SK-N-SH (cell line): Measurements from ENCODE around the gene ZBTB37. TPM values are rescaled to one million over a fixed set of nuclear protein-coding genes. Genes with fewer than 3 reads are reported as not detected.

Source experiments
- CTCF ChIA-PET: fragments of 300-600, 350-600 bp; formaldehyde crosslinking; extraction: SDS; loops from one replicate; lab custom pipeline; 2021; lab: Yijun Ruan, JAX
- POLR2A ChIA-PET: fragments of 350-600 bp; sonication (Branson Sonifier 250); formaldehyde crosslinking; extraction: SDS; loops from one replicate; lab custom pipeline; 2020; ENCODE audit warnings: antibody characterized with exemption, inconsistent platforms; lab: Yijun Ruan, JAX
- DNase-seq: peaks from one replicate; pipeline ENCODE4 v3.0.0; 2012
- H2AFZ ChIP-seq: fragments of 200-600 bp; sonication (generic); 2 replicates; pipeline ENCODE4 v1.8.1; 2016; ENCODE audit warnings: antibody characterized with exemption, mild to moderate bottlenecking, low read depth
- H3F3A ChIP-seq: fragments of 200-600 bp; sonication (generic); replicated peaks from 2 replicates; pipeline ENCODE3; 2016; ENCODE audit warnings: antibody characterized with exemption, mild to moderate bottlenecking; ENCODE audit not compliant: insufficient read depth
- H3K27ac ChIP-seq, 2 experiments: fragments of 200-500 bp in 1 of 2; fragments of 200-600 bp in 1 of 2; sonication (Bioruptor generic) in 1 of 2; sonication (generic), shearing (Covaris generic) in 1 of 2; 2 replicates each; pipeline versions ENCODE4 v1.5.1 to v1.6.1; 2014 to 2016; ENCODE audit warnings: low read depth in 2 of 2, inconsistent platforms in 1 of 2, low read length in 1 of 2, mild to moderate bottlenecking in 1 of 2, mixed read lengths in 1 of 2
- H3K27me3 ChIP-seq: fragments of 200-600 bp; sonication (generic), shearing (Covaris generic); 2 replicates; pipeline ENCODE4 v1.6.1; 2016; ENCODE audit warnings: mixed run types; ENCODE audit not compliant: insufficient read depth
- H3K36me3 ChIP-seq, 2 experiments: fragments of 200-500 bp in 1 of 2; fragments of 200-600 bp in 1 of 2; sonication (Bioruptor generic) in 1 of 2; sonication (generic) in 1 of 2; replicated peaks in 1 of 2; 2 replicates each; pipeline versions ENCODE3 to v1.5.1; 2014 to 2016; ENCODE audit warnings: low read length in 1 of 2, mild to moderate bottlenecking in 1 of 2; ENCODE audit not compliant: insufficient read depth in 2 of 2, control insufficient read depth in 1 of 2
- H3K4me1 ChIP-seq, 2 experiments: fragments of 200-500 bp in 1 of 2; fragments of 200-600 bp in 1 of 2; sonication (Bioruptor generic) in 1 of 2; sonication (generic), shearing (Covaris generic) in 1 of 2; 2 replicates each; pipeline versions ENCODE4 v1.5.1 to v1.6.1; 2014 to 2016; ENCODE audit warnings: low read depth in 1 of 2, low read length in 1 of 2, mixed run types in 1 of 2; ENCODE audit not compliant: insufficient read depth in 2 of 2, control insufficient read depth in 1 of 2
- H3K4me2 ChIP-seq: fragments of 200-600 bp; sonication (generic), shearing (Covaris generic); 2 replicates; pipeline ENCODE4 v1.6.1; 2017; ENCODE audit warnings: mixed run types
- H3K4me3 ChIP-seq, 2 experiments: fragments of 200-500 bp in 1 of 2; fragments of 200-600 bp in 1 of 2; sonication (Bioruptor generic) in 1 of 2; sonication (generic), shearing (Covaris generic) in 1 of 2; 2 replicates each; pipeline versions ENCODE4 v1.5.1 to v1.8.1; 2014 to 2016; ENCODE audit warnings: low read depth in 2 of 2, inconsistent platforms in 1 of 2, low read length in 1 of 2, mild to moderate bottlenecking in 1 of 2, mixed read lengths in 1 of 2, moderate library complexity in 1 of 2
- H3K79me2 ChIP-seq: fragments of 200-600 bp; sonication (generic); 2 replicates; pipeline ENCODE4 v1.8.1; 2017; ENCODE audit warnings: mild to moderate bottlenecking; ENCODE audit not compliant: insufficient read depth
- H3K9ac ChIP-seq: fragments of 200-600 bp; sonication (generic); 2 replicates; pipeline ENCODE4 v1.6.1; 2017; ENCODE audit warnings: mixed run types
- H3K9me2 ChIP-seq: fragments of 200-600 bp; sonication (generic); 2 replicates; pipeline ENCODE4 v1.6.1; 2017; ENCODE audit warnings: mixed run types
- H3K9me3 ChIP-seq: fragments of 200-600 bp; sonication (generic); 2 replicates; pipeline ENCODE4 v1.6.1; 2017; ENCODE audit warnings: mixed run types, mild to moderate bottlenecking, moderate library complexity
- H4K20me1 ChIP-seq: fragments of 200-600 bp; sonication (generic); 2 replicates; pipeline ENCODE4 v1.6.1; 2017; ENCODE audit warnings: mild to moderate bottlenecking, mixed run types; ENCODE audit not compliant: insufficient read depth
- CHD2 ChIP-seq: fragments of 150-350 bp; IDR thresholded peaks from 2 replicates; pipeline ENCODE4 v1.6.1; 2018; ENCODE audit warnings: low read length; ENCODE audit not compliant: partially characterized antibody
- GABPA ChIP-seq: IDR thresholded peaks from 2 replicates; pipeline ENCODE4 v1.4.0; 2012; ENCODE audit warnings: low read depth, mild to moderate bottlenecking
- GATA2 ChIP-seq: sonication (generic); formaldehyde crosslinking; IDR thresholded peaks from 2 replicates; pipeline ENCODE4 v1.5.0; 2020; ENCODE audit warnings: mild to moderate bottlenecking, missing genetic modification reagents
- JUND ChIP-seq: IDR thresholded peaks from 2 replicates; pipeline ENCODE4 v1.4.0; 2012
- MEF2A ChIP-seq: IDR thresholded peaks from 2 replicates; pipeline ENCODE4 v1.4.0; 2012; ENCODE audit warnings: low read depth, borderline replicate concordance
- NFIC ChIP-seq: IDR thresholded peaks from 2 replicates; pipeline ENCODE4 v1.4.0; 2012; ENCODE audit warnings: borderline replicate concordance
- NRF1 ChIP-seq: IDR thresholded peaks from 2 replicates; pipeline ENCODE4 v1.6.1; 2012; ENCODE audit warnings: low read depth, mild to moderate bottlenecking, low read length
- RAD21 ChIP-seq: IDR thresholded peaks from 2 replicates; pipeline ENCODE4 v1.6.1; 2012; ENCODE audit warnings: mild to moderate bottlenecking, low read length
- RFX5 ChIP-seq: IDR thresholded peaks from 2 replicates; pipeline ENCODE4 v1.6.1; 2012; ENCODE audit warnings: mild to moderate bottlenecking, improper control_type of control experiment, low read length
- RXRA ChIP-seq: IDR thresholded peaks from 2 replicates; pipeline ENCODE4 v1.4.0; 2012; ENCODE audit warnings: low read depth, mild to moderate bottlenecking, borderline replicate concordance
- SMC3 ChIP-seq: IDR thresholded peaks from 2 replicates; pipeline ENCODE4 v1.6.1; 2012; ENCODE audit warnings: low read depth, low read length, improper control_type of control experiment
- TAF1 ChIP-seq: IDR thresholded peaks from 2 replicates; pipeline ENCODE4 v1.6.1; 2012; ENCODE audit warnings: low read depth, mild to moderate bottlenecking, low read length, moderate library complexity, borderline replicate concordance
- TEAD4 ChIP-seq: IDR thresholded peaks from 2 replicates; pipeline ENCODE4 v1.4.0; 2012; ENCODE audit warnings: mild to moderate bottlenecking, borderline replicate concordance; ENCODE audit not compliant: insufficient read depth
- USF1 ChIP-seq: IDR thresholded peaks from 2 replicates; pipeline ENCODE4 v1.4.0; 2012; ENCODE audit warnings: low read depth, borderline replicate concordance
- USF2 ChIP-seq: fragments of 150-350 bp; IDR thresholded peaks from 2 replicates; pipeline ENCODE4 v1.6.1; 2017; ENCODE audit warnings: antibody characterized with exemption, low read length, low read depth, borderline replicate concordance
- YY1 ChIP-seq: IDR thresholded peaks from 2 replicates; pipeline ENCODE4 v1.4.0; 2012; ENCODE audit warnings: low read depth, mild to moderate bottlenecking
- WGBS: methylation state at CpG from one replicate; pipeline ENCODE4 v1.1.6; 2017; ENCODE audit warnings: low lambda C conversion rate; 5-methylcytosine and 5-hydroxymethylcytosine counted together
- polyA plus RNA-seq, 3 experiments: library from polyadenylated mRNA; depleted of rRNA; stranded (reverse); fragments of >200 nt; gene quantifications; 2 replicates each; pipeline ENCODE4 v1.2.3, GENCODE V29; 2012

ZBTB37 gene
- polyA plus RNA-seq, 1 of the 3 experiments (the other 2 are of a cell fraction) = 0.89 TPM

GRCh38 chr1:173818459-173818858 lies 49.7 kb upstream of the ZBTB37 start:
- no peak for DNase-seq
- ChIA-PET CTCF (interaction anchor here (0.6 kb wide), 1 partner anchor 925 kb away, joined by 3 read pairs; no protein-coding TSS in a partner anchor), POLR2A (no interaction called here)
- H3K36me3 ChIP-seq = peaks cover 4 to 8% of the 10 kb centered on the region in 2 experiments
- no peaks in the 10 kb centered on the region for H3K27me3 ChIP-seq
- H3K9ac ChIP-seq = no peak overlapping the region
- no peaks in the 10 kb centered on the region for H3K9me3 ChIP-seq
- H3K9me2 ChIP-seq = no peaks in the 10 kb centered on the region
- H3K79me2 ChIP-seq = peaks cover 100% of the 10 kb centered on the region
- no peak overlapping the region for H2AFZ ChIP-seq
- H3F3A ChIP-seq = no peaks in the 10 kb centered on the region
- WGBS = 92% methylated on average over 1 of the region's 1 CpG
- H3K4me2 ChIP-seq = no peak overlapping the region
- TF ChIP-seq RXRA (no peak), GABPA (no peak), NFIC (no peak), RFX5 (no peak), NRF1 (no peak), RAD21 (no peak)
- no peak overlapping the region for H3K4me3 ChIP-seq
- H3K4me1 ChIP-seq = peaks cover 5 to 7% of the 10 kb centered on the region in 2 experiments; a peak in 3 of 4 replicates
- H4K20me1 ChIP-seq = no peaks in the 10 kb centered on the region
- no peak overlapping the region for H3K27ac ChIP-seq

GRCh38 chr1:173821680-173822079 lies 46.5 kb upstream of the ZBTB37 start:
- Histone ChIP-seq H3F3A (peaks cover 13% of the 10 kb centered on the region), H3K27ac (no peak overlapping the region), H2AFZ (no peak overlapping the region), H4K20me1 (no peaks in the 10 kb centered on the region), H3K36me3 (peaks cover 4 to 8% of the 10 kb centered on the region in 2 experiments), H3K4me1 (peaks cover 7% of the 10 kb centered on the region in 2 experiments; a peak in 3 of 4 replicates), H3K9me2 (no peaks in the 10 kb centered on the region), H3K9me3 (no peaks in the 10 kb centered on the region), H3K9ac (no peak overlapping the region), H3K27me3 (no peaks in the 10 kb centered on the region), H3K4me2 (peak overlapping the region; percentile 90; the same call in 1 of the 2 replicates), H3K79me2 (peaks cover 86% of the 10 kb centered on the region), H3K4me3 (no peak overlapping the region)
- ChIA-PET CTCF (interaction anchor here (0.6 kb wide), 1 partner anchor 240 kb away, joined by 3 read pairs; no protein-coding TSS in a partner anchor), POLR2A (no interaction called here)
- TF ChIP-seq YY1 (no peak), GATA2 (no peak), NFIC (no peak), USF2 (no peak), TEAD4 (no peak), RFX5 (no peak), TAF1 (no peak), MEF2A (no peak), USF1 (no peak), NRF1 (no peak), JUND (no peak), SMC3 (no peak), RXRA (no peak), CHD2 (no peak)
- WGBS = 97% methylated on average over 4 of the region's 4 CpGs
- no peak for DNase-seq
